Measurements from ENCODE around the gene VSIG10. TPM values are rescaled to one million over a fixed set of nuclear protein-coding genes. Genes with fewer than 3 reads are reported as not detected.
A peak's percentile ranks its signal among the peaks of the same experiment; 100 is the strongest.

Gene VSIG10
- total and polyA plus RNA-seq, 8 donors = 32.4 to 42.0 (median 36.5) TPM

DNA sequence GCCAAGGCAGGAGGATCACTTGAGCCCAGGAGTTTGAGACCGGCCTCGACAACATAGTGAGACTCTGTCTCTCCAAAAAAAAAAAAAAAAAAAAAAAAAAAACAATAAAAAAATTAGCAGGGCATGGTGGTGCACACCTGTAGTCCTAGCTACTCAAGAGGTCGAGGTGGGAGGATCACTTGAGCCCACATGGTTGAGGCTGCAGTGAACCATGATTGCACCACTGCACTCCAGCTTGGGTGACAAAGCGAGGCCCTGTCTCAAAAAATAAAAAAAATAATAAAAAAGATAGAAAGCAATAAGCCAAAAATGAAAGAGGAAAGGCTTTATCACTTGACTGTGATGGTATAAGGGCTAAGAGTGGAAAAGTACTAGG, 21.9 kb upstream of the VSIG10 start:
- TF ChIP-seq, protein P1, sequence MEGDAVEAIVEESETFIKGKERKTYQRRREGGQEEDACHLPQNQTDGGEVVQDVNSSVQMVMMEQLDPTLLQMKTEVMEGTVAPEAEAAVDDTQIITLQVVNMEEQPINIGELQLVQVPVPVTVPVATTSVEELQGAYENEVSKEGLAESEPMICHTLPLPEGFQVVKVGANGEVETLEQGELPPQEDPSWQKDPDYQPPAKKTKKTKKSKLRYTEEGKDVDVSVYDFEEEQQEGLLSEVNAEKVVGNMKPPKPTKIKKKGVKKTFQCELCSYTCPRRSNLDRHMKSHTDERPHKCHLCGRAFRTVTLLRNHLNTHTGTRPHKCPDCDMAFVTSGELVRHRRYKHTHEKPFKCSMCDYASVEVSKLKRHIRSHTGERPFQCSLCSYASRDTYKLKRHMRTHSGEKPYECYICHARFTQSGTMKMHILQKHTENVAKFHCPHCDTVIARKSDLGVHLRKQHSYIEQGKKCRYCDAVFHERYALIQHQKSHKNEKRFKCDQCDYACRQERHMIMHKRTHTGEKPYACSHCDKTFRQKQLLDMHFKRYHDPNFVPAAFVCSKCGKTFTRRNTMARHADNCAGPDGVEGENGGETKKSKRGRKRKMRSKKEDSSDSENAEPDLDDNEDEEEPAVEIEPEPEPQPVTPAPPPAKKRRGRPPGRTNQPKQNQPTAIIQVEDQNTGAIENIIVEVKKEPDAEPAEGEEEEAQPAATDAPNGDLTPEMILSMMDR (IDR thresholded peaks at IDR 0.05) = no peak
- intact Hi-C loops (cut with DNase I) = no loop called here
- H3K9me3 ChIP-seq = no peaks in the 10 kb centered on the region
- peaks cover under 1 to 6% of the 10 kb centered on the region in 2 donors for H3K4me1 ChIP-seq
- H3K27ac ChIP-seq = no peak overlapping the region
- H3K27me3 ChIP-seq = no peaks in the 10 kb centered on the region
- no peak overlapping the region for H3K4me3 ChIP-seq
- H3K36me3 ChIP-seq = no peaks in the 10 kb centered on the region
- peak in 1 of 4 donors; percentile 4 for DNase-seq
- no peak for ATAC-seq

DNA sequence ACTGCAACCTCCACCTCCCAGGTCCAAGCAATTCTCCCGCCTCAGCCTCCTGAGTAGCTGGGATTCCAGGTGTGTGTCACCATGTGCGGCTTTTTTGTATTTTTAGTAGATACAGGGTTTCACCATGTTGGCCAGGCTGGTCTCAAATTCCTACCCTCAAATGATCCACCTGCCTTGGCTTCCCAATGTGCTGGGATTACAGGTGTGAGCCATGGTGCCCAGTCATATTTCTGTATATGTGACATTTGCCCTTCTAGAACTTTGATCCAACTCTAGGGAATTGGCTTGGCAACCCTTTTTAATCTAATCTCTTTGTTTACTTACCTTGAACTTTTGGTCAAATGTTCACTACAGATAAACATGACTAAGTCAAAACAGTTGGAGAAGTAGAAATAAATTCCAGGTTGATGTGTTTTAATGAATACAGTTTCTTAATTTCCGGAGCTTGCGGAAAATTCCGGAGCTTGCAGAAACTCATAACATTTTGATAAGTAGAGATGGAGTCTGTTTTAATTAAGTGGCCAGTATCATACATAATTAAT, 20.6 kb upstream of the VSIG10 start:
- intact Hi-C loops (cut with DNase I) = no loop called here
- H3K4me3 ChIP-seq = no peak overlapping the region
- no peaks in the 10 kb centered on the region for H3K36me3 ChIP-seq
- no peaks in the 10 kb centered on the region for H3K27me3 ChIP-seq
- TF ChIP-seq, protein P1 (IDR thresholded peaks at IDR 0.05) = no peak
- no peaks in the 10 kb centered on the region for H3K9me3 ChIP-seq
- ATAC-seq (no peak), DNase-seq (no peak)
- H3K4me1 ChIP-seq = peaks cover 5 to 6% of the 10 kb centered on the region in 2 donors
- H3K27ac ChIP-seq = no peak overlapping the region

DNA sequence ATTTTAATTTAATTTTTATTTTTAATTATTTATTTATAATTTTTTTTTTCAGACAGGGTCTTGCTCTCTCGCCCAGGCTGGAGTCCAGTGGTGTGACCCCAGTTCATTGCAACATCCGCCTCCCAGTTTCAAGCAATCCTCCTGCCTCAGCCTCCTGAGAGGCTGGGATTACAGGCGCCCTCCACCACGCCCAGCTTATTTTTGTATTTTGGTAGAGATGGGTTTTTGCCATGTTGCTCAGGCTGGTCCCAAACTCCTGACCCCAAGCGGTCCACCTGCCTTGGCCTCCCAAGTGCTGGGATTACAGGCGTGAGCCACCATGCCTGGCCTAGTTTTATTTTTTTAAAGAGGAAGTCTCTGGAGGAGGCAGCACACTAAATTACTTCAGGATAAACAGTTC, 18.5 kb upstream of the VSIG10 start:
- intact Hi-C loops (cut with DNase I) = no loop called here
- no peak for ATAC-seq
- TF ChIP-seq, protein P1 (IDR thresholded peaks at IDR 0.05) = no peak

DNA sequence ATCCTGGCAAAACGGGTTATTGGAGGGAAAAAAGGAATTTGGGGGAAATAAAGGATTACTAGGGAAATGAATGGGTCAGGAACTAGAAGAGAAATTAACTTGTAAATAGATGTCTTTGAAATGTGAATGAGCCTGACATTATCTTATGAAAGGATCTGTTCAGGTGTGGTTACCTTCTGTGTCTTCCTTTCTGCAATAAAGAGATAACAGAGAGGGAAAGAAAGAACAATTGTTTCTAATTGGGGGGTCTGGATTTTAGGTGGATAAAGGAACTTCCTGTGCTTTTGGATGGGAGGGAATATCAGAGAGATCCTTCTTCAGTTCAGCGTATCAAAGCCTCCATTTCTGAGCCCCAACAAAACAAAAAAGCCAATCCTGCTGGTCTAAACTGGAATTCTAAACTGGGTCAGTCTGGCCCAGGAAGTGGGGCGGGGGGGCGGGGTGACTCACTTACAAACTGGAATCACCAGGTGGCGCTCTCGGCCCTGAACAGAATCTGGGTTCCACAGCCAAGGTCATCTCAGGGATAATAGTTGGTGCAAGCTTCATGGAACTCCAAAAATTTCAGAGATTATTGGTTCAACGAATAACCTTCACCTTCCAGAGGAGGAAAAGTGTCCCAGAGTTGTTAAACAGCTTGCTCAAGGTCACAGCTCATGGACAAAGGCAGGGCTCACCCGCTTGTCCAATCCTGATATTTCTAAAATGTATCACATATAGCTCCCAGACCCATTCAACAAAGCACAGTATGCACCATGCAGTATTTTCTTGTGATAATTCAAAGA, 17.0 kb upstream of the VSIG10 start:
- TF ChIP-seq, protein P1 (IDR thresholded peaks at IDR 0.05) = peak; percentile 63 to 78
- intact Hi-C loops (cut with DNase I) = no loop called here
- DNase-seq = peak; percentile 49 to 82 (median 68)
- Histone ChIP-seq H3K27me3 (no peaks in the 10 kb centered on the region), H3K27ac (no peak overlapping the region), H3K4me1 (peaks cover 4 to 5% of the 10 kb centered on the region in 2 donors), H3K9me3 (no peaks in the 10 kb centered on the region), H3K36me3 (no peaks in the 10 kb centered on the region), H3K4me3 (no peak overlapping the region)
- ATAC-seq = peak; percentile 91

More for the DNA sequence above, 18.5 kb upstream of the VSIG10 start:
- no peaks in the 10 kb centered on the region for H3K9me3 ChIP-seq
- peaks cover 5 to 6% of the 10 kb centered on the region in 2 donors for H3K4me1 ChIP-seq
- no peak overlapping the region for H3K4me3 ChIP-seq
- DNase-seq = no peak
- H3K27ac ChIP-seq = no peak overlapping the region
- no peaks in the 10 kb centered on the region for H3K27me3 ChIP-seq
- H3K36me3 ChIP-seq = no peaks in the 10 kb centered on the region

DNA sequence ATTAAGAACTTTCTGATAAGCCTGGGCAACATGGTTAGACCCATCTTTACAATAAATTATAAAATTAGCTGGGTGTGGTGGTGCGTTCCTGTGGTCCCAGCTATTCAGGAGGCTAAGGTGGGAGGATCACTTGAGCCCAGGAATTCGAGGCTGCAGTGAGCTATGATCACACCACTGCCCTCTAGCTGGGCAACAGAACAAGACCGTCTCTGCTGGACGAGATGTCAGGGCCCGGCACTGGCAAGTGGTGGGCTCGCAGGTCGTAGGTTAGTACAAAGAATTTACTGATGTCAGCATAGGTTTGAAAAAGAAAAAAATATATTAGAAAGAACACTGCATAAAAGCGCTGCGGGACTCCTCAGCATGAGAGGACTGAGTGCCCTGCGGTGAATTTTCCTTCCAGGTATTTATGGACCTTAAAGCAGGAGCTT, 15.7 kb upstream of the VSIG10 start:
- Histone ChIP-seq H3K9me3 (no peaks in the 10 kb centered on the region), H3K27me3 (no peaks in the 10 kb centered on the region), H3K4me3 (no peak overlapping the region), H3K27ac (no peak overlapping the region), H3K4me1 (peaks cover 4 to 5% of the 10 kb centered on the region in 2 donors), H3K36me3 (no peaks in the 10 kb centered on the region)
- intact Hi-C loops (cut with DNase I) = no loop called here
- DNase-seq (no peak), ATAC-seq (no peak)
- TF ChIP-seq, protein P1 (IDR thresholded peaks at IDR 0.05) = no peak

All from left lung (tissue), 10 donors.